Neural cell (in vitro differentiated cells): ENCODE measurements around the gene DIS3L. TPM values are rescaled to one million over a fixed set of nuclear protein-coding genes. Genes with fewer than 3 reads are reported as not detected.

Source experiments
- H2AFZ ChIP-seq: fragments of 200-600, 300-800 bp; sonication (generic), shearing (Covaris generic); 2 replicates; pipeline ENCODE4 v1.6.0; 2014; ENCODE audit warnings: low read depth, mild to moderate bottlenecking, antibody characterized with exemption, low read length, moderate library complexity
- H3F3A ChIP-seq: fragments of 200-600 bp; shearing (Covaris generic); 2 replicates; pipeline ENCODE4 v1.6.1; 2016; ENCODE audit warnings: mild to moderate bottlenecking, moderate library complexity, mixed read lengths, antibody characterized with exemption, low read length; ENCODE audit not compliant: insufficient read depth, poor library complexity, severe bottlenecking
- H3K27ac ChIP-seq: fragments of 200-600, 300-800 bp; sonication (generic), shearing (Covaris generic); 2 replicates; pipeline ENCODE4 v1.5.1; 2014; ENCODE audit warnings: mild to moderate bottlenecking, low read length, moderate library complexity
- H3K27me3 ChIP-seq: fragments of 300-800, 200-600 bp; sonication (generic), shearing (Covaris generic); 2 replicates; pipeline ENCODE4 v1.6.0; 2014; ENCODE audit warnings: mild to moderate bottlenecking, low read depth, low read length, moderate library complexity; ENCODE audit not compliant: insufficient read depth
- H3K36me3 ChIP-seq: fragments of 300-800, 200-600 bp; sonication (generic), shearing (Covaris generic); 2 replicates; pipeline ENCODE4 v1.5.1; 2014; ENCODE audit warnings: mild to moderate bottlenecking, antibody characterized with exemption, low read length, moderate library complexity; ENCODE audit not compliant: insufficient read depth
- H3K4me2 ChIP-seq: fragments of 300-800, 200-600 bp; sonication (generic), shearing (Covaris generic); 2 replicates; pipeline ENCODE4 v1.6.0; 2014; ENCODE audit warnings: mild to moderate bottlenecking, low read length
- H3K4me3 ChIP-seq: fragments of 300-800, 200-600 bp; sonication (generic), shearing (Covaris generic); 2 replicates; pipeline ENCODE4 v1.5.1; 2014; ENCODE audit warnings: mild to moderate bottlenecking, low read length, moderate library complexity
- H3K79me2 ChIP-seq: fragments of 200-600 bp; shearing (Covaris generic); replicated peaks from 2 replicates; pipeline ENCODE4 v1.6.0; 2014; ENCODE audit warnings: mild to moderate bottlenecking, low read length, moderate library complexity; ENCODE audit not compliant: insufficient read depth
- H3K9ac ChIP-seq: fragments of 300-800, 200-600 bp; sonication (generic), shearing (Covaris generic); 2 replicates; pipeline ENCODE4 v1.6.1; 2016; ENCODE audit warnings: mild to moderate bottlenecking, low read length, mixed read lengths
- H3K9me2 ChIP-seq: fragments of 200-600 bp; shearing (Covaris generic); 2 replicates; pipeline ENCODE4 v1.6.1; 2016; ENCODE audit warnings: mild to moderate bottlenecking, low read length, mixed read lengths; ENCODE audit not compliant: insufficient read depth
- H3K9me3 ChIP-seq: fragments of 200-600, 300-800 bp; sonication (generic), shearing (Covaris generic); 2 replicates; pipeline ENCODE4 v1.6.1; 2016; ENCODE audit warnings: mild to moderate bottlenecking, mixed run types, low read length, moderate library complexity, mixed read lengths
- H4K20me1 ChIP-seq: fragments of 200-600 bp; shearing (Covaris generic); 2 replicates; pipeline ENCODE4 v1.6.1; 2016; ENCODE audit warnings: mild to moderate bottlenecking, mixed run types; ENCODE audit not compliant: insufficient read depth
- EP300 ChIP-seq: fragments of 450-650 bp; conservative IDR thresholded peaks from 2 replicates; pipeline ENCODE4 v1.6.1; 2014; ENCODE audit warnings: antibody characterized with exemption, mild to moderate bottlenecking, moderate library complexity; ENCODE audit not compliant: poor library complexity, severe bottlenecking
- EZH2 ChIP-seq: fragments of 200-600, 300-800 bp; shearing (Covaris generic), sonication (generic); IDR thresholded peaks from 2 replicates; pipeline ENCODE4 v1.6.1; 2014; ENCODE audit warnings: antibody characterized with exemption, low read length, borderline replicate concordance, mild to moderate bottlenecking; ENCODE audit not compliant: insufficient read depth, poor library complexity, severe bottlenecking
- MXI1 ChIP-seq: fragments of 450-650 bp; conservative IDR thresholded peaks from 2 replicates; pipeline ENCODE4 v1.6.1; 2014; ENCODE audit warnings: antibody characterized with exemption, mild to moderate bottlenecking; ENCODE audit not compliant: poor library complexity, severe bottlenecking
- POLR2AphosphoS5 ChIP-seq: IDR thresholded peaks from 2 replicates; pipeline ENCODE4 v1.6.1; 2012
- RAD21 ChIP-seq: fragments of 450-650 bp; conservative IDR thresholded peaks from 2 replicates; pipeline ENCODE4 v1.6.1; 2014; ENCODE audit warnings: antibody characterized with exemption, mild to moderate bottlenecking, moderate library complexity
- REST ChIP-seq: IDR thresholded peaks from 2 replicates; pipeline ENCODE4 v1.6.1; 2012; ENCODE audit warnings: borderline replicate concordance
- SMC3 ChIP-seq: fragments of 450-650 bp; conservative IDR thresholded peaks from 2 replicates; pipeline ENCODE4 v1.6.1; 2014; ENCODE audit warnings: antibody characterized with exemption, mild to moderate bottlenecking, moderate library complexity; ENCODE audit not compliant: poor library complexity
- TAF1 ChIP-seq: IDR thresholded peaks from 2 replicates; pipeline ENCODE4 v1.6.1; 2012; ENCODE audit warnings: low read depth
- polyA plus RNA-seq: library from polyadenylated mRNA; depleted of rRNA; stranded (reverse); fragments of >200 nt; gene quantifications from 2 replicates; pipeline ENCODE4 v1.2.3, GENCODE V29; 2014
- TF ChIP-seq, protein P1 (sequence below): fragments of 450-650 bp; IDR thresholded peaks from 2 replicates; pipeline ENCODE4 v1.5.1; 2014; ENCODE audit warnings: antibody characterized with exemption, mild to moderate bottlenecking, moderate library complexity; ENCODE audit not compliant: poor library complexity, severe bottlenecking

Gene DIS3L
- polyA plus RNA-seq, 1 donor from 2014 or later = 9.9 TPM

DNA sequence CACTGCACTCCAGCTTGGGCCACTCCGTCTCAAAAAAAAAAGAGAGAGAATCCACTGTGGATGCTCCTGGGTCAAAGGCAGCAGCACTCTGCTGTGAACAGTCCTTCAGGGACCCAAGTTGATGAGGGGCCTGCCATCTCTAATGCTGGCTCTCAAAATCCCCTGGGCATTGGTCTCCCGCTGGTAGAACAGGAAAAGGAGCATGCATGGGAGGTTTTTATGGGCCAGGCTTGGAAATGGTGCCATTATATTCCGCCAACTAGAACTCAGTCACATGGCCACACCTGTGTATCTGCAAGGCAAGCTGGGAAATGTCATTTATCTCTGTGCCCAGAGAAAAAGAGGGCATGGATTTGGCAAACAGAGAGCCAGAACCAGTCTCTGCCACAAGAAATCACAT is 3.4 kb upstream of the DIS3L start:
- H3F3A ChIP-seq = no peaks in the 10 kb centered on the region
- H3K36me3 ChIP-seq = no peaks in the 10 kb centered on the region
- H2AFZ ChIP-seq = no peak overlapping the region
- no peak overlapping the region for H3K4me3 ChIP-seq
- no peak overlapping the region for H3K9ac ChIP-seq
- no peaks in the 10 kb centered on the region for H3K79me2 ChIP-seq
- TF ChIP-seq TAF1 (no peak), REST (no peak), SMC3 (no peak), POLR2AphosphoS5 (no peak), MXI1 (no peak), EP300 (no peak), RAD21 (no peak), EZH2 (no peak)
- TF ChIP-seq, protein P1, sequence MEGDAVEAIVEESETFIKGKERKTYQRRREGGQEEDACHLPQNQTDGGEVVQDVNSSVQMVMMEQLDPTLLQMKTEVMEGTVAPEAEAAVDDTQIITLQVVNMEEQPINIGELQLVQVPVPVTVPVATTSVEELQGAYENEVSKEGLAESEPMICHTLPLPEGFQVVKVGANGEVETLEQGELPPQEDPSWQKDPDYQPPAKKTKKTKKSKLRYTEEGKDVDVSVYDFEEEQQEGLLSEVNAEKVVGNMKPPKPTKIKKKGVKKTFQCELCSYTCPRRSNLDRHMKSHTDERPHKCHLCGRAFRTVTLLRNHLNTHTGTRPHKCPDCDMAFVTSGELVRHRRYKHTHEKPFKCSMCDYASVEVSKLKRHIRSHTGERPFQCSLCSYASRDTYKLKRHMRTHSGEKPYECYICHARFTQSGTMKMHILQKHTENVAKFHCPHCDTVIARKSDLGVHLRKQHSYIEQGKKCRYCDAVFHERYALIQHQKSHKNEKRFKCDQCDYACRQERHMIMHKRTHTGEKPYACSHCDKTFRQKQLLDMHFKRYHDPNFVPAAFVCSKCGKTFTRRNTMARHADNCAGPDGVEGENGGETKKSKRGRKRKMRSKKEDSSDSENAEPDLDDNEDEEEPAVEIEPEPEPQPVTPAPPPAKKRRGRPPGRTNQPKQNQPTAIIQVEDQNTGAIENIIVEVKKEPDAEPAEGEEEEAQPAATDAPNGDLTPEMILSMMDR = no peak
- H3K27ac ChIP-seq = no peak overlapping the region
- no peak overlapping the region for H3K4me2 ChIP-seq
- H4K20me1 ChIP-seq = no peaks in the 10 kb centered on the region
- H3K9me2 ChIP-seq = no peaks in the 10 kb centered on the region
- no peaks in the 10 kb centered on the region for H3K27me3 ChIP-seq
- no peaks in the 10 kb centered on the region for H3K9me3 ChIP-seq

DNA sequence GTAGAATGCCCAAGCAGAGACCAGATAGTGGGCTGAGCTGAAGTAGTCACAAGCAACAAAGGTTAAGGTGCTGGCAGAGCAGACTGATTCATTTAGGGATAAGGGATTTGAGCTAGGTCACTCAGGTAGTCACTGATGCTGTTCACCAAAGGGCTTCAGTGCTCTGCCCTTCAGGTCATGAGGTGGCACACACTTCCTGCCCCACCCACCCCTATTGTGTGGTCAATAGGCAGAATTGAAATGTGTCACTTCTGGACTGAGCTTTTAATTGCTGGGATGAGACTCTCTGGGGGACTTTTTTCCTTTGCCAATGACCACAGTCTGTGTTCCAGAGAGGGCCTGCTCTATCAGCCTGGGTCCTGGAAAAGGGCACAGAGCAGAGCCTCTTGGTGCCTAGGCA is 2.9 kb upstream of the DIS3L start:
- no peak overlapping the region for H3K9ac ChIP-seq
- H3K79me2 ChIP-seq = no peaks in the 10 kb centered on the region
- TF ChIP-seq EP300 = no peak
- TF ChIP-seq RAD21 = no peak
- no peak for TF ChIP-seq REST
- no peak for TF ChIP-seq TAF1
- TF ChIP-seq SMC3 = no peak
- TF ChIP-seq MXI1 = no peak
- TF ChIP-seq POLR2AphosphoS5 = no peak
- TF ChIP-seq, protein P1 = no peak
- TF ChIP-seq EZH2 = no peak
- H3F3A ChIP-seq = no peaks in the 10 kb centered on the region
- H3K27me3 ChIP-seq = no peaks in the 10 kb centered on the region
- no peak overlapping the region for H2AFZ ChIP-seq
- H3K9me2 ChIP-seq = no peaks in the 10 kb centered on the region
- H3K36me3 ChIP-seq = no peaks in the 10 kb centered on the region
- H3K4me2 ChIP-seq = no peak overlapping the region
- H3K27ac ChIP-seq = no peak overlapping the region
- no peaks in the 10 kb centered on the region for H3K9me3 ChIP-seq
- no peaks in the 10 kb centered on the region for H4K20me1 ChIP-seq
- H3K4me3 ChIP-seq = no peak overlapping the region
